HepG2 (cell line): Measurements from ENCODE around the gene LDB2.

ENCODE experiments used
- BATF2 ChIP-seq: sonication (generic); formaldehyde crosslinking; IDR thresholded peaks from 2 replicates; pipeline ENCODE4 v1.8.0; 2022; ENCODE audit warnings: mild to moderate bottlenecking, missing genetic modification reagents, moderate library complexity
- FOXJ3 ChIP-seq: sonication (generic); formaldehyde crosslinking; IDR thresholded peaks from 2 replicates; pipeline ENCODE4 v1.4.0; 2020; ENCODE audit warnings: missing genetic modification reagents, mild to moderate bottlenecking, borderline replicate concordance
- GMEB1 ChIP-seq: sonication (generic); formaldehyde crosslinking; IDR thresholded peaks from 2 replicates; pipeline ENCODE4 v1.5.1; 2020; ENCODE audit warnings: missing genetic modification reagents, mild to moderate bottlenecking, borderline replicate concordance
- MYC ChIP-seq: sonication (generic); formaldehyde crosslinking; IDR thresholded peaks from 2 replicates; pipeline ENCODE4 v1.9.0; 2021; ENCODE audit warnings: missing genetic modification reagents, borderline replicate concordance
- NPAS2 ChIP-seq: sonication (generic); formaldehyde crosslinking; IDR thresholded peaks from 2 replicates; pipeline ENCODE4 v1.8.0; 2022; ENCODE audit warnings: mild to moderate bottlenecking, missing genetic modification reagents, borderline replicate concordance
- TAF1 ChIP-seq: sonication (generic); formaldehyde crosslinking; IDR thresholded peaks from 2 replicates; pipeline ENCODE4 v1.4.0; 2020; ENCODE audit warnings: missing genetic modification reagents
- ZBTB26 ChIP-seq: IDR thresholded peaks from 2 replicates; pipeline ENCODE4 v1.6.1; 2016; ENCODE audit warnings: missing compliant biosample characterization, missing genetic modification reagents, borderline replicate concordance
- ZNF292 ChIP-seq: sonication (generic); formaldehyde crosslinking; IDR thresholded peaks from 2 replicates; pipeline ENCODE4 v1.8.1; 2022; ENCODE audit warnings: mild to moderate bottlenecking, low read depth, missing genetic modification reagents, borderline replicate concordance
- TF ChIP-seq, protein P1 (sequence below): sonication (generic); formaldehyde crosslinking; IDR thresholded peaks from 2 replicates; pipeline ENCODE4 v1.5.0; 2020; ENCODE audit warnings: mild to moderate bottlenecking, low read depth, missing genetic modification reagents, borderline replicate concordance
- TF ChIP-seq, protein P2 (sequence below), 2 experiments: IDR thresholded peaks; 2 replicates each; pipeline ENCODE4 v1.6.1; 2011 to 2012; ENCODE audit warnings: low read length in 2 of 2, borderline replicate concordance in 1 of 2, low read depth in 1 of 2, mild to moderate bottlenecking in 1 of 2, moderate library complexity in 1 of 2

DNA sequence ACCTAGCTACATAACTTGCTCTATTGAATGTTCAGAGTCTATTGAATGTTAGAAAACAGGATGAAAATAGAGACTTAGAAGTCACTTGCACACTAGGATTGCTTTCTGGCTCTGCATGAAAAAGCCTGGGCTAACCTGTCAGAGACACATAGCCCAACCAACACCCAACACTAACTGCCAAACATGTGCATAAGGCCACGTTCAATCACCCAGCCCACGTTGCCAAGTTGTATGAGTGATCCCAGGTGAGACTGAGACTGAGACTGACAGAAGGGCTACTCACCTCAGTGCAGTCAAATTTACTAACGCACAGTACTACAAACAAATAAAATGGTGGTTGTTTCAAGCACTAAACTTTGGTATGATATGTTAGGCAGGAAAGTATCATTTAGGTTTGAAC, 61.0 kb downstream of the LDB2 start:
- TF ChIP-seq, protein P1, sequence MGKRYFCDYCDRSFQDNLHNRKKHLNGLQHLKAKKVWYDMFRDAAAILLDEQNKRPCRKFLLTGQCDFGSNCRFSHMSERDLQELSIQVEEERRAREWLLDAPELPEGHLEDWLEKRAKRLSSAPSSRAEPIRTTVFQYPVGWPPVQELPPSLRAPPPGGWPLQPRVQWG (CRISPR knock-in tag), result no peak
- TF ChIP-seq ZBTB26 (CRISPR knock-in tag) (no peak), TAF1 (CRISPR knock-in tag) (no peak), ZNF292 (no peak), MYC (CRISPR knock-in tag) (no peak), FOXJ3 (CRISPR knock-in tag) (no peak), NPAS2 (CRISPR knock-in tag) (no peak), BATF2 (CRISPR knock-in tag) (no peak), GMEB1 (no peak)
- TF ChIP-seq, protein P2, sequence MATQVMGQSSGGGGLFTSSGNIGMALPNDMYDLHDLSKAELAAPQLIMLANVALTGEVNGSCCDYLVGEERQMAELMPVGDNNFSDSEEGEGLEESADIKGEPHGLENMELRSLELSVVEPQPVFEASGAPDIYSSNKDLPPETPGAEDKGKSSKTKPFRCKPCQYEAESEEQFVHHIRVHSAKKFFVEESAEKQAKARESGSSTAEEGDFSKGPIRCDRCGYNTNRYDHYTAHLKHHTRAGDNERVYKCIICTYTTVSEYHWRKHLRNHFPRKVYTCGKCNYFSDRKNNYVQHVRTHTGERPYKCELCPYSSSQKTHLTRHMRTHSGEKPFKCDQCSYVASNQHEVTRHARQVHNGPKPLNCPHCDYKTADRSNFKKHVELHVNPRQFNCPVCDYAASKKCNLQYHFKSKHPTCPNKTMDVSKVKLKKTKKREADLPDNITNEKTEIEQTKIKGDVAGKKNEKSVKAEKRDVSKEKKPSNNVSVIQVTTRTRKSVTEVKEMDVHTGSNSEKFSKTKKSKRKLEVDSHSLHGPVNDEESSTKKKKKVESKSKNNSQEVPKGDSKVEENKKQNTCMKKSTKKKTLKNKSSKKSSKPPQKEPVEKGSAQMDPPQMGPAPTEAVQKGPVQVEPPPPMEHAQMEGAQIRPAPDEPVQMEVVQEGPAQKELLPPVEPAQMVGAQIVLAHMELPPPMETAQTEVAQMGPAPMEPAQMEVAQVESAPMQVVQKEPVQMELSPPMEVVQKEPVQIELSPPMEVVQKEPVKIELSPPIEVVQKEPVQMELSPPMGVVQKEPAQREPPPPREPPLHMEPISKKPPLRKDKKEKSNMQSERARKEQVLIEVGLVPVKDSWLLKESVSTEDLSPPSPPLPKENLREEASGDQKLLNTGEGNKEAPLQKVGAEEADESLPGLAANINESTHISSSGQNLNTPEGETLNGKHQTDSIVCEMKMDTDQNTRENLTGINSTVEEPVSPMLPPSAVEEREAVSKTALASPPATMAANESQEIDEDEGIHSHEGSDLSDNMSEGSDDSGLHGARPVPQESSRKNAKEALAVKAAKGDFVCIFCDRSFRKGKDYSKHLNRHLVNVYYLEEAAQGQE (IDR thresholded peaks at IDR 0.05; ENCODE audit: borderline replicate concordance in 1 of 2, low read depth in 1 of 2, low read length in 2 of 2), result no peak
